Stimulated activated memory B cell treated with anti-CD40 and anti-IgM and Interleukin-4, amounts not matched to agents 10 μg/mL and 1 μg/mL and 100 μg/mL, for 72 hours (primary cell): ENCODE measurements around the gene FBN1.

Source experiments
- ATAC-seq: fragments of 150-1000 bp; cut with Tn5 transposase; 2 replicates; pipeline ENCODE4 v1.10.0; 2021
- H3K27ac Mint-ChIP-seq: one replicate; pipeline ENCODE4 v1.8.0; 2022; ENCODE audit warnings: mild to moderate bottlenecking, mixed read lengths
- H3K27me3 Mint-ChIP-seq: one replicate; pipeline ENCODE4 v1.8.0; 2022; ENCODE audit warnings: mixed read lengths
- H3K36me3 Mint-ChIP-seq: one replicate; pipeline ENCODE4 v1.8.0; 2022; ENCODE audit warnings: mixed read lengths
- H3K4me1 Mint-ChIP-seq: one replicate; pipeline ENCODE4 v1.8.0; 2022; ENCODE audit warnings: mixed read lengths
- H3K4me3 Mint-ChIP-seq: one replicate; pipeline ENCODE4 v1.8.0; 2022; ENCODE audit warnings: mild to moderate bottlenecking, moderate library complexity, mixed read lengths
- H3K9me3 Mint-ChIP-seq: one replicate; pipeline ENCODE4 v1.8.0; 2022; ENCODE audit warnings: mixed read lengths

Gene FBN1

GRCh38 chr15:48638963-48639362 is 6.5 kb downstream of the FBN1 start:
- no peak overlapping the region for H3K27ac Mint-ChIP-seq
- H3K36me3 Mint-ChIP-seq, result no peaks in the 10 kb centered on the region
- H3K9me3 Mint-ChIP-seq, result no peaks in the 10 kb centered on the region
- H3K4me3 Mint-ChIP-seq, result no peak overlapping the region
- peaks cover under 1% of the 10 kb centered on the region for H3K4me1 Mint-ChIP-seq
- no peak for ATAC-seq
- peaks cover 4% of the 10 kb centered on the region for H3K27me3 Mint-ChIP-seq

GRCh38 chr15:48637639-48638038 is 7.9 kb downstream of the FBN1 start:
- H3K36me3 Mint-ChIP-seq, result no peaks in the 10 kb centered on the region
- no peak overlapping the region for H3K4me3 Mint-ChIP-seq
- H3K27me3 Mint-ChIP-seq, result no peaks in the 10 kb centered on the region
- H3K27ac Mint-ChIP-seq, result no peak overlapping the region
- no peaks in the 10 kb centered on the region for H3K9me3 Mint-ChIP-seq
- H3K4me1 Mint-ChIP-seq, result no peaks in the 10 kb centered on the region
- ATAC-seq, result no peak

DNA sequence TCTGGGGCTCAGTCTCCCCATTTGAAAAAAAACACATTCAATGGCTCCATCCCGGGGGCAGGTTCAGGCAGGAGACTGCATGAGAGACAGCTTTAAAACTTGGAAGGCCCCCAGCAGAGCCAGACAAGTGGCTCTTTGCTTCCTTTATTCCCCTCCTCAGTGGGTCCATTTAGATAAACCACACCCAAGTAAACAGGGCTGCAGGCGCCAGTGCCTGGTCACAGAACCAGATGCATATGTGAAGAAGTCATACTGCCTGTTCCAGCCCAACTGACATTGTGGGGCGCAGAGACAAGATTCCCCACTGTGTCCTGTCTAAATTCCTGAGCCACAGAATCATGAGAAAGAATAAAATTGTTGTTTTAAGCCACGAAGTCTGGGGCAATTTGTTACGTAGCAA is 9.0 kb downstream of the FBN1 start:
- ATAC-seq, result no peak
- Mint-ChIP-seq H3K36me3 (no peaks in the 10 kb centered on the region), H3K9me3 (no peaks in the 10 kb centered on the region), H3K4me1 (no peaks in the 10 kb centered on the region), H3K27ac (no peak overlapping the region), H3K4me3 (no peak overlapping the region), H3K27me3 (no peaks in the 10 kb centered on the region)

DNA sequence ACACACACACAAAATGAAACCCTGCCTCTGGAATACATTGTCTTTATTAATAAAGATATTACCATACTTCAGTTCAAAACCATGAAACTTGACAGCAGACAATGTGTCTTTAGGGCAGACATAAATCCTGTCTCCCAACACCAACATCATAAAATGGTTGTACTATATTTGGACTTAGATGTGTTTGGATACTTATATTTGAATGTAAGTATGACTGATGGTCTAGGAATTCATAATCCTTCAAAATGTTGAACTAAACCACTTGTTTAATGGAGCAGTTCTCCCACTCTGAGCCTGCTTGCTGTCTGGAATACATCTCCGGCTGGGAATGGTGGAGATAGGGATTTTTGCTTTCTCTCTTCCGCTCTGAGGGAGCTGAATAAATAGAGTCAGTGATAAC is 10.6 kb downstream of the FBN1 start:
- no peak for ATAC-seq
- Mint-ChIP-seq H3K4me3 (no peak overlapping the region), H3K36me3 (no peaks in the 10 kb centered on the region), H3K27me3 (no peaks in the 10 kb centered on the region), H3K27ac (no peak overlapping the region), H3K9me3 (no peaks in the 10 kb centered on the region), H3K4me1 (peaks cover 5% of the 10 kb centered on the region)

DNA sequence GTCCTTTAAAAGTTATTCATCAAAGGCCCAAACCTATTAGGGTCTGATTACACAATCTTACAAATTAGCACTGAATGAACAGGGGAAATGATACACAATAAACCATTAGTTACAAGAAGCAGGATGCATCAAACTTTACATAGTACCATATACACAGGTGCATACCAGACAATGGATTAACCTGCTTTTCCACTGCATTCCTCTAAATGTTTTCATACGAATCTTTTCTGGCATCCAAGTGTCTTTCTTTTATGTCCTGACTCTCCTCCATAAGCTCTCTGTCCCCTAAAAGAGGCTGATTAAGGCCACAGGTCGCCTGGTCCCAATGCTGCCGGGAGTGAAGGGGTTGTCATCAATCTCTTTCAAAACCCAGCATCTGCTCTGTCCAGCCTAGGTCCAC is 11.4 kb downstream of the FBN1 start:
- no peak for ATAC-seq
- H3K27me3 Mint-ChIP-seq, result no peaks in the 10 kb centered on the region

DNA sequence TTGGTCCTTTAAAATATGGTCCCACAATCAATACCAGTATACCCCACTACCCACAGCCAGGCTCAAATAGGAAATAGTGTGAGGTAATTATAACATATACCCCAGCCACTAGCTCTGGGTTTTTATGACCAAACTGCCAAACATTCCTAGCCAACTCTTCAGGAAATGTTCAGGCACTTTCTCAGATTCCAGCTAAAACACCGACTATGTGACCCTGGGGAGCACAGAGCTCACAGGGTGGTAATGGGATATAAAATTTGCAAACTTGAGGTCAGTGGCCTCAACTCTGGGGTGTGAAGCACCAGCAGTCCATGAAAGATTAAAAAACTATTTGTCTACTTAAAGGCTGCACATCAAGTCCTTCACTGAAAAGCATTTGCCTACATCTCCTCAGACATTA is 12.9 kb downstream of the FBN1 start:
- Mint-ChIP-seq H3K36me3 (no peaks in the 10 kb centered on the region), H3K9me3 (no peaks in the 10 kb centered on the region), H3K27ac (no peak overlapping the region), H3K4me3 (no peak overlapping the region), H3K4me1 (peaks cover 6% of the 10 kb centered on the region), H3K27me3 (no peaks in the 10 kb centered on the region)
- ATAC-seq, result no peak

More for the DNA sequence above, 11.4 kb downstream of the FBN1 start:
- H3K27ac Mint-ChIP-seq, result no peak overlapping the region
- no peaks in the 10 kb centered on the region for H3K9me3 Mint-ChIP-seq
- H3K4me1 Mint-ChIP-seq, result peaks cover 6% of the 10 kb centered on the region
- no peaks in the 10 kb centered on the region for H3K36me3 Mint-ChIP-seq
- H3K4me3 Mint-ChIP-seq, result no peak overlapping the region

GRCh38 chr15:48631176-48631770 is 14.2 kb downstream of the FBN1 start:
- ATAC-seq, result peak; percentile 49
- Mint-ChIP-seq H3K36me3 (no peaks in the 10 kb centered on the region), H3K9me3 (no peaks in the 10 kb centered on the region), H3K4me1 (peaks cover 6% of the 10 kb centered on the region), H3K27ac (no peak overlapping the region), H3K27me3 (no peaks in the 10 kb centered on the region), H3K4me3 (no peak overlapping the region)

DNA sequence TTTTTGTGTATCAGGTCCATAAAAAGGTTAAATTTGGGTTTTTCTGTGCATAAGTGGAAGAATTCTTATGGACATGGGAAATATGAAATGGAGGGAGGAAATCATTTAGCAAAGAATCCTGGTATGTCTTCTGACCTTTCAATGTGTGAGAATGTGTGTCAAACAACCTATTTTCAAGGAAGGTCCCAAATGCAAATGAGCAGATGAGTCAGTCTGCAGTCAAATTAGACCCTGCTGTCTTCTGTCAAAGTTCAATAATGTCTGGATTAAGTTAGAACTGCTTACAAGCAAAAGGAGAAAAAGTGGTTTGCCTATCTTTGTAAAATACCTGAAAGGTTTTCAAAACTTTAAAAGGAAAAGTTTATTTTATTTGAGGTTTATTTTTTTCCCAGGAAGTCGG is 15.3 kb downstream of the FBN1 start:
- ATAC-seq, result no peak
- Mint-ChIP-seq H3K4me1 (peaks cover 6% of the 10 kb centered on the region), H3K36me3 (no peaks in the 10 kb centered on the region), H3K27me3 (no peaks in the 10 kb centered on the region), H3K9me3 (no peaks in the 10 kb centered on the region), H3K27ac (no peak overlapping the region), H3K4me3 (no peak overlapping the region)

GRCh38 chr15:48628832-48629231 is 16.7 kb downstream of the FBN1 start:
- H3K9me3 Mint-ChIP-seq, result no peaks in the 10 kb centered on the region
- no peaks in the 10 kb centered on the region for H3K36me3 Mint-ChIP-seq
- ATAC-seq, result no peak
- H3K4me1 Mint-ChIP-seq, result peaks cover 6% of the 10 kb centered on the region
- no peak overlapping the region for H3K27ac Mint-ChIP-seq
- no peaks in the 10 kb centered on the region for H3K27me3 Mint-ChIP-seq
- H3K4me3 Mint-ChIP-seq, result no peak overlapping the region

- peaks cover 6% of the 10 kb centered on the region for H3K4me1 Mint-ChIP-seq
- H3K36me3 Mint-ChIP-seq, result no peaks in the 10 kb centered on the region
- no peak overlapping the region for H3K27ac Mint-ChIP-seq
- no peak overlapping the region for H3K4me3 Mint-ChIP-seq
- no peaks in the 10 kb centered on the region for H3K9me3 Mint-ChIP-seq
- no peaks in the 10 kb centered on the region for H3K27me3 Mint-ChIP-seq
- no peak for ATAC-seq
Observed at GRCh38 chr15:48627260-48627940, 18.1 kb downstream of the FBN1 start.

GRCh38 chr15:48625126-48625525 is 20.4 kb downstream of the FBN1 start:
- peaks cover 4% of the 10 kb centered on the region for H3K4me1 Mint-ChIP-seq
- no peaks in the 10 kb centered on the region for H3K27me3 Mint-ChIP-seq
- ATAC-seq, result peak; percentile 35
- no peak overlapping the region for H3K4me3 Mint-ChIP-seq
- no peak overlapping the region for H3K27ac Mint-ChIP-seq
- H3K9me3 Mint-ChIP-seq, result no peaks in the 10 kb centered on the region
- no peaks in the 10 kb centered on the region for H3K36me3 Mint-ChIP-seq

GRCh38 chr15:48624700-48625099 is 20.8 kb downstream of the FBN1 start:
- Mint-ChIP-seq H3K4me1 (no peaks in the 10 kb centered on the region), H3K4me3 (no peak overlapping the region), H3K36me3 (no peaks in the 10 kb centered on the region), H3K27me3 (no peaks in the 10 kb centered on the region), H3K9me3 (no peaks in the 10 kb centered on the region), H3K27ac (no peak overlapping the region)
- no peak for ATAC-seq

DNA sequence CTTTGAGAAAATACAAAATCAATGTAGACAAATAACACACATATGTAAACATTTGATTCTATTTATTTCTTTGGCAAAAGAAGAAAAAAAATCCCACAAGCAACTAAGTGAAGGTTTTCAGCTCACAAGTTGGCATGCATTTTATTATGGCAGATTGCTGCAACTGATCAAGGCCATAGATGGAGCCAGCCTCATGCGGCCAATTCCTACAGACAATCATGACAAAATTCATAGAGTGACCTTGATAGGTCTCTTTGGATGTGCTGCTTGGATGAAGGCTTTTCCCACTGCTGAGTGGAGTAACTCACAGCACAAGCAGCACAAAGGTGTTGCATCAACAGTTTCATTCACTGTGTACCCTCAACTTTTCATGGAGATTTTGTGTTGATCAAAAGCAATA is 22.1 kb downstream of the FBN1 start:
- H3K36me3 Mint-ChIP-seq, result no peaks in the 10 kb centered on the region
- no peaks in the 10 kb centered on the region for H3K27me3 Mint-ChIP-seq
- no peak overlapping the region for H3K4me3 Mint-ChIP-seq
- no peaks in the 10 kb centered on the region for H3K9me3 Mint-ChIP-seq
- no peak overlapping the region for H3K27ac Mint-ChIP-seq
- ATAC-seq, result no peak
- no peaks in the 10 kb centered on the region for H3K4me1 Mint-ChIP-seq

GRCh38 chr15:48622237-48622636 is 23.3 kb downstream of the FBN1 start:
- no peaks in the 10 kb centered on the region for H3K27me3 Mint-ChIP-seq
- no peak for ATAC-seq
- H3K36me3 Mint-ChIP-seq, result no peaks in the 10 kb centered on the region
- no peaks in the 10 kb centered on the region for H3K4me1 Mint-ChIP-seq
- H3K4me3 Mint-ChIP-seq, result no peak overlapping the region
- no peaks in the 10 kb centered on the region for H3K9me3 Mint-ChIP-seq
- H3K27ac Mint-ChIP-seq, result no peak overlapping the region

GRCh38 chr15:48619446-48619845 is 26.1 kb downstream of the FBN1 start:
- Mint-ChIP-seq H3K4me1 (no peaks in the 10 kb centered on the region), H3K27me3 (no peaks in the 10 kb centered on the region), H3K9me3 (no peaks in the 10 kb centered on the region), H3K27ac (no peak overlapping the region), H3K4me3 (no peak overlapping the region), H3K36me3 (no peaks in the 10 kb centered on the region)
- no peak for ATAC-seq

- Mint-ChIP-seq H3K9me3 (no peaks in the 10 kb centered on the region), H3K27me3 (no peaks in the 10 kb centered on the region), H3K27ac (no peak overlapping the region), H3K4me3 (no peak overlapping the region), H3K4me1 (no peaks in the 10 kb centered on the region), H3K36me3 (no peaks in the 10 kb centered on the region)
- no peak for ATAC-seq
Observed at GRCh38 chr15:48617619-48618018, 27.9 kb downstream of the FBN1 start.
